PFSK-1 (cell line): ENCODE results near the gene SLC26A2.

Experiments used
- FOXP2 ChIP-seq: optimal IDR thresholded peaks from 2 replicates; pipeline ENCODE3; 2011; ENCODE audit warnings: borderline replicate concordance, control low read depth, inconsistent platforms; ENCODE audit not compliant: insufficient read depth; ENCODE audit errors: extremely low read length, extremely low read depth
- POLR2AphosphoS5 ChIP-seq: IDR thresholded peaks from 2 replicates; pipeline ENCODE4 v1.6.1; 2012; ENCODE audit warnings: low read depth, mild to moderate bottlenecking, control low read depth, low read length, moderate library complexity
- SIN3A ChIP-seq: IDR thresholded peaks from 2 replicates; pipeline ENCODE4 v1.6.1; 2012; ENCODE audit warnings: mild to moderate bottlenecking, low read length, moderate library complexity, borderline replicate concordance; ENCODE audit not compliant: insufficient read depth
- TAF1 ChIP-seq: IDR thresholded peaks from 2 replicates; pipeline ENCODE4 v1.6.1; 2012; ENCODE audit warnings: low read length, control low read depth, borderline replicate concordance; ENCODE audit not compliant: insufficient read depth
- TF ChIP-seq, protein P1 (sequence below), 2 experiments: IDR thresholded peaks; 2 replicates each; pipeline versions ENCODE4 v1.6.1 to v1.8.0; 2011 to 2012; ENCODE audit warnings: low read depth in 2 of 2, low read length in 2 of 2, control low read depth in 1 of 2, inconsistent platforms in 1 of 2, mild to moderate bottlenecking in 1 of 2, moderate library complexity in 1 of 2; ENCODE audit not compliant: insufficient read depth in 1 of 2

SLC26A2 gene

DNA sequence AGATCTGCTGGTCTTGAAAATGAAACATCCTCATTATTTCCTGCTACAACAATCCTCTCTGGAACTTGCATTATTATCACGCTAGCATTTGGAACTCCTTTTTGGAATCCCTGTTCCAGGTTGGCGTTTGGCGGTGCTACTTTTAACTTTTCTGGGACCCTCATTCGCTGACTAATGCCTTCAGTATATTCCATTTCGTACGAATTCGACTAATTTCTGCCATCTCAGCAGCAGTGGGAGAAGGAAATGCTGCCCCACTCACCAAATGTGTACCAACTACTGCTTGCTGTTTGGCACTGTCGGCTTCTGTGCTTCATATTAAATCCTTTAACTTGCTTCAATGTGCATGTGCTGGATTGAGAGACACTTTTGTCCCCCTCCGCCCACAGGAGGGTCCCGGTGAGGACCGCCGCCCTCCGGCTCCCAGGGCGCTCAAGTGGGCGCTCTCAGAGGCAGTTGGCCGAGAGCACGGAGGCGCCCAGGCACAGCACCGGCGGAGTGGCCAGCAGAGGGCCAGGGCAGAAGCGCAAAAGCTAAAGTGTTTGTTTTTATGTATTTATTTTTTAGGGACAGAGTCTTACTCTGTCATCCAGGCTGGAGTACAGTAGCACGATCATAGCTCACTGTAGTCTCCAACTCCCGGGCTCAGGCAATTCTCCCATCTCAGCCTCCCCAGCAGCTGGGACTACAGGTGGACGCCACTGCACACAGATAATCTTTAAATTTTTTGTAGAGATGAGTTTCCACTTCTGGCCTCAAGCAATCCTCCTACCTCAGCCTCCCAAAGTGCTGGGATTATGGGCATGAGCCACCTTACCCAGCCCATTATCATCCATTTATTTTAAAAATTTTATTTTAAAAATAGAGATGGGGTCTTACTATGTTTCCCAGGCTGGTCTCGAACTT is 27.9 kb upstream of the SLC26A2 start:
- TF ChIP-seq SIN3A = no peak
- TF ChIP-seq, protein P1, sequence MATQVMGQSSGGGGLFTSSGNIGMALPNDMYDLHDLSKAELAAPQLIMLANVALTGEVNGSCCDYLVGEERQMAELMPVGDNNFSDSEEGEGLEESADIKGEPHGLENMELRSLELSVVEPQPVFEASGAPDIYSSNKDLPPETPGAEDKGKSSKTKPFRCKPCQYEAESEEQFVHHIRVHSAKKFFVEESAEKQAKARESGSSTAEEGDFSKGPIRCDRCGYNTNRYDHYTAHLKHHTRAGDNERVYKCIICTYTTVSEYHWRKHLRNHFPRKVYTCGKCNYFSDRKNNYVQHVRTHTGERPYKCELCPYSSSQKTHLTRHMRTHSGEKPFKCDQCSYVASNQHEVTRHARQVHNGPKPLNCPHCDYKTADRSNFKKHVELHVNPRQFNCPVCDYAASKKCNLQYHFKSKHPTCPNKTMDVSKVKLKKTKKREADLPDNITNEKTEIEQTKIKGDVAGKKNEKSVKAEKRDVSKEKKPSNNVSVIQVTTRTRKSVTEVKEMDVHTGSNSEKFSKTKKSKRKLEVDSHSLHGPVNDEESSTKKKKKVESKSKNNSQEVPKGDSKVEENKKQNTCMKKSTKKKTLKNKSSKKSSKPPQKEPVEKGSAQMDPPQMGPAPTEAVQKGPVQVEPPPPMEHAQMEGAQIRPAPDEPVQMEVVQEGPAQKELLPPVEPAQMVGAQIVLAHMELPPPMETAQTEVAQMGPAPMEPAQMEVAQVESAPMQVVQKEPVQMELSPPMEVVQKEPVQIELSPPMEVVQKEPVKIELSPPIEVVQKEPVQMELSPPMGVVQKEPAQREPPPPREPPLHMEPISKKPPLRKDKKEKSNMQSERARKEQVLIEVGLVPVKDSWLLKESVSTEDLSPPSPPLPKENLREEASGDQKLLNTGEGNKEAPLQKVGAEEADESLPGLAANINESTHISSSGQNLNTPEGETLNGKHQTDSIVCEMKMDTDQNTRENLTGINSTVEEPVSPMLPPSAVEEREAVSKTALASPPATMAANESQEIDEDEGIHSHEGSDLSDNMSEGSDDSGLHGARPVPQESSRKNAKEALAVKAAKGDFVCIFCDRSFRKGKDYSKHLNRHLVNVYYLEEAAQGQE (IDR thresholded peaks at IDR 0.05; ENCODE audit: insufficient read depth in 1 of 2, low read depth in 2 of 2, low read length in 2 of 2) = no peak
- no peak for TF ChIP-seq FOXP2
- no peak for TF ChIP-seq POLR2AphosphoS5

DNA sequence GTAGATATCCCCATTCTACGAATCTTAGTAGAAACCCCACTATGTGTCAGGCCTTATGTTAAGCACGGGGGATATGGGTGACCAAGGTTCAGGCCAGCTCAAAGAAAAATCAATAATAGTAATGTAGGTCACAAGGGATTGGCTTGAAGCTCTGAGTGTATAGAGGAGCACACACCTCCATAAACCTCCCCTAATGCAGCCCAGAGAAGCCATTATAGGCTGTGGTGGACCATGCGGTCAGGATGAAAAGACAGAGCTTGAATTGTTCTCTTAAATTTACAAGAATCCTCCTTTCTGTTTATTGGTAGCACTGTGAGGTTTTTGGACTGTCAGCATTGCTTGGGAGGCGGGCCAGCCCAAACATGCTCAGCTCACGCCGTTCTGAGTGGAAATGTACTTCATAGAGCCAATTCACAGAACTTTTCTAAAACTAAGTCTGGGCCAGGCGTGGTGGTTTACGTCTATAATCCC is 25.1 kb upstream of the SLC26A2 start:
- TF ChIP-seq, protein P1 (IDR thresholded peaks at IDR 0.05; ENCODE audit: insufficient read depth in 1 of 2, low read depth in 2 of 2, low read length in 2 of 2) = no peak
- TF ChIP-seq TAF1 = no peak
- TF ChIP-seq FOXP2 = no peak
- no peak for TF ChIP-seq POLR2AphosphoS5
- TF ChIP-seq SIN3A = no peak

DNA sequence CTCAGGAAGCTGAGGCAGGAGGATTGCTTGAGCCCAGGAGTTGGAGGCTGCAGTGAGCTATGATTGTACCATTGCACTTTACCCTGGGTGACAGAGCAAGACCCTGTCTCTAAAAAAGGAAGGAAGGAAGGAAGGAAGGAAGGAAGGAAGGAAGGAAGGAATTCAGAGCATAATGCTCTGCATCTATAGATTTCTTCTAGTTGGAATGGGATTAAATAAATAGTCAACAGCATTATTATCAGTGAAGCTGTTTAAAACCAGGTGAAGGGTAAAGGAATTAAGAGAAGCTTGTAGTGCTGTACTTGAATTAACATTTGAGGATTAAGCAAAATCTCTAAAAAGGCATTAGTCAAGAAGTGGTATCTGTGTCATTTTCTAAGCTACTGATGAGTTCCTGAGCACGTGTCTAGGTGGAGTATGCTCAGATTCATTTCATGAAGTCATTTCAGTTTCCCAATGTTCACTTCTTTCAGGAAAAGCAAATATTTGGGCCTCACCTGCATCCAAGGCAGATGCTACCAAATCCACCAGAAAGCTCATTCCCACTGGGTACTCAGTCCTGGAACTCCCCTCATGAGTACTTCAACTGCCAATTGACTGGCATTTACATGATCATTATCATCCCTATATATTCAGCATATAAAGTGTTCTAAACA is 24.4 kb upstream of the SLC26A2 start:
- TF ChIP-seq TAF1 = no peak
- no peak for TF ChIP-seq POLR2AphosphoS5
- no peak for TF ChIP-seq FOXP2
- TF ChIP-seq, protein P1 (IDR thresholded peaks at IDR 0.05; ENCODE audit: insufficient read depth in 1 of 2, low read depth in 2 of 2, low read length in 2 of 2) = no peak
- TF ChIP-seq SIN3A = no peak

DNA sequence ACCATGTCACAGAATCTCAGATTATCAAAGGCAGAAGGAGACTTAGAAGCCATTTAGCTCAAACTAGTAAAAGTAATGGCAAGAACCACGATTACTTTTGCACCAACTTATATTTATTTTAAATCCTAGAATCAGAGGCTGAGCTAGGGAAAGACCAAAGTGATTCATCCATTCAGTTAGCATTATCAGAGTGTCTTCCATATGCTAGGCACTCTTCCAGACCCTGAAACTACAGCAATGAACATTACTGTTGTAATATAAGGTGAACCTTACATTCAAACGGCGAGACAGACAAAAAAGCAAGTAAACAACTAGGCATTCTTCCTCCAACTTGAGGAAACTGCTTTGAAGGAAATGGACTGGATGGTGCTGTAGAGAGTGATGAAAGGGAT is 23.9 kb upstream of the SLC26A2 start:
- TF ChIP-seq, protein P1 (IDR thresholded peaks at IDR 0.05; ENCODE audit: insufficient read depth in 1 of 2, low read depth in 2 of 2, low read length in 2 of 2) = no peak
- TF ChIP-seq POLR2AphosphoS5 (no peak), SIN3A (no peak), TAF1 (no peak)
